Renal pelvis (tissue), 4 donors: Measurements from ENCODE around the gene CGREF1. TPM values are rescaled to one million over a fixed set of nuclear protein-coding genes. Genes with fewer than 3 reads are reported as not detected.
"Not testable (repeated sequence)": the region's sequence is repeated elsewhere in the genome, so short reads cannot be mapped to it uniquely, and the experiment has no call there.

Experiments
- DNase-seq: peaks from one replicate; pipeline ENCODE4 v3.0.0-alpha.2; 2013
- polyA plus RNA-seq, 3 donors: library from polyadenylated mRNA; unstranded; fragments of 120-200 nt; gene quantifications; one replicate each; pipeline ENCODE4 v1.2.1, GENCODE V29; 2013; ENCODE audit not compliant: insufficient read length in 3 of 3

Gene CGREF1
- polyA plus RNA-seq, 3 donors = 5.7 to 8.1 (median 7.5) TPM

GRCh38 chr2:27139310-27139709 is 20.4 kb upstream of the CGREF1 start, which contains the start of gene PRR30:
TSS of gene PRR30 (minus strand) at chr2:27139410. CDS start at chr2:27138329, 1,081 bp downstream.
- no peak for DNase-seq

GRCh38 chr2:27138111-27138510 is 19.2 kb upstream of the CGREF1 start:
- no peak for DNase-seq

- DNase-seq = no peak
Observed at GRCh38 chr2:27137322-27137935, 18.5 kb upstream of the CGREF1 start.

GRCh38 chr2:27136751-27137150 is 17.8 kb upstream of the CGREF1 start:
- no peak for DNase-seq

GRCh38 chr2:27135478-27135955 is 16.6 kb upstream of the CGREF1 start:
- no peak for DNase-seq

GRCh38 chr2:27134781-27135477 is 16.0 kb upstream of the CGREF1 start:
- no peak for DNase-seq

- peak; percentile 95 for DNase-seq
Observed at GRCh38 chr2:27133905-27134780, 15.2 kb upstream of the CGREF1 start, which contains the start of gene PREB. TSS of gene PREB (minus strand) at chr2:27134636. CDS start at chr2:27134421, 215 bp downstream.

- DNase-seq = no peak
Observed at GRCh38 chr2:27133195-27133875, 14.4 kb upstream of the CGREF1 start.

GRCh38 chr2:27131429-27131828 is 12.5 kb upstream of the CGREF1 start:
- DNase-seq = no peak

GRCh38 chr2:27130396-27130795 is 11.5 kb upstream of the CGREF1 start:
- DNase-seq = no peak

- DNase-seq = no peak
Observed at GRCh38 chr2:27128668-27129571, 10.0 kb upstream of the CGREF1 start.

GRCh38 chr2:27127883-27128667 is 9.1 kb upstream of the CGREF1 start:
- no peak for DNase-seq

GRCh38 chr2:27126252-27126710 is 7.4 kb upstream of the CGREF1 start:
- DNase-seq = no peak

GRCh38 chr2:27125104-27125503 is 6.2 kb upstream of the CGREF1 start:
- no peak for DNase-seq

- DNase-seq = peak; percentile 28
Observed at GRCh38 chr2:27123302-27124150, 4.6 kb upstream of the CGREF1 start, which contains the start of gene ABHD1. TSS of gene ABHD1 (plus strand) at chr2:27123815. CDS start at chr2:27123949, 134 bp downstream.

- no peak for DNase-seq
Observed at GRCh38 chr2:27122791-27123190, 3.9 kb upstream of the CGREF1 start.

GRCh38 chr2:27121906-27122305 is 3.0 kb upstream of the CGREF1 start:
- DNase-seq = no peak

- DNase-seq = not testable (repeated sequence)
Observed at GRCh38 chr2:27119330-27119670, 372 bp upstream of the CGREF1 start.
